NCI-H226 (cell line): Measurements from ENCODE around the gene FBLN1.

Experiments
- DNase-seq: peaks from one replicate; pipeline ENCODE4 v3.0.0-alpha.2; 2015

FBLN1 gene

GRCh38 chr22:45574069-45574703 lies 71.5 kb downstream of the FBLN1 start:
- DNase-seq, result no peak

GRCh38 chr22:45575173-45575572 lies 72.5 kb downstream of the FBLN1 start:
- DNase-seq, result no peak

- no peak for DNase-seq
Observed at GRCh38 chr22:45575607-45576272, 73.1 kb downstream of the FBLN1 start.

GRCh38 chr22:45576273-45576625 lies 73.6 kb downstream of the FBLN1 start:
- no peak for DNase-seq

- no peak for DNase-seq
Observed at GRCh38 chr22:45576730-45577464, 74.2 kb downstream of the FBLN1 start.

- DNase-seq, result peak; percentile 25
Observed at GRCh38 chr22:45577746-45578523, 75.3 kb downstream of the FBLN1 start.

- no peak for DNase-seq
Observed at GRCh38 chr22:45578524-45579147, 76.0 kb downstream of the FBLN1 start.

GRCh38 chr22:45579306-45579705 lies 76.6 kb downstream of the FBLN1 start:
- DNase-seq, result no peak

GRCh38 chr22:45579806-45580725 lies 77.4 kb downstream of the FBLN1 start:
- DNase-seq, result no peak

GRCh38 chr22:45580726-45581381 lies 78.2 kb downstream of the FBLN1 start:
- DNase-seq, result no peak

GRCh38 chr22:45581549-45582080 lies 78.9 kb downstream of the FBLN1 start:
- DNase-seq, result no peak

GRCh38 chr22:45582236-45582954 lies 79.7 kb downstream of the FBLN1 start:
- no peak for DNase-seq

GRCh38 chr22:45582955-45583320 lies 80.3 kb downstream of the FBLN1 start:
- no peak for DNase-seq

- DNase-seq, result no peak
Observed at GRCh38 chr22:45583504-45583903, 80.8 kb downstream of the FBLN1 start.

GRCh38 chr22:45584121-45584570 lies 81.5 kb downstream of the FBLN1 start:
- DNase-seq, result no peak

- no peak for DNase-seq
Observed at GRCh38 chr22:45584621-45585436, 82.1 kb downstream of the FBLN1 start.

GRCh38 chr22:45585437-45585755 lies 82.7 kb downstream of the FBLN1 start:
- peak; percentile 9 for DNase-seq

- no peak for DNase-seq
Observed at GRCh38 chr22:45585946-45586540, 83.4 kb downstream of the FBLN1 start.
